HEK293 (cell line): ENCODE measurements around the gene NFS1.

Source experiments
- CTCF ChIA-PET: fragments of 350-600 bp; formaldehyde crosslinking; extraction: SDS; loops from one replicate; lab custom pipeline; 2021; ENCODE audit warnings: antibody characterized with exemption; lab: Yijun Ruan, JAX
- POLR2A ChIA-PET: fragments of 300-600 bp; formaldehyde crosslinking; extraction: SDS; loops from one replicate; lab custom pipeline; 2020; ENCODE audit warnings: antibody characterized with exemption, inconsistent platforms; lab: Yijun Ruan, JAX
- H3K27ac ChIP-seq: fragments of 200-500 bp; sonication (Bioruptor generic); 2 replicates; pipeline ENCODE4 v1.5.1; 2014; ENCODE audit warnings: low read depth, low read length, control low read depth, inconsistent platforms; ENCODE audit errors: extremely low read depth
- H3K36me3 ChIP-seq, 2 experiments: fragments of 200-500 bp in 1 of 2; sonication (Bioruptor generic) in 1 of 2; 1 replicate in 1 of 2; 2 replicates in 1 of 2; pipeline ENCODE4 v1.5.1; 2014 to 2017; ENCODE audit warnings: inconsistent platforms in 2 of 2, low read length in 2 of 2; ENCODE audit not compliant: control insufficient read depth in 2 of 2, insufficient read depth in 1 of 2
- H3K4me1 ChIP-seq: fragments of 200-500 bp; sonication (Bioruptor generic); 2 replicates; pipeline ENCODE4 v1.5.1; 2014; ENCODE audit warnings: mild to moderate bottlenecking, low read length, inconsistent platforms; ENCODE audit not compliant: control insufficient read depth, insufficient read depth
- H3K4me3 ChIP-seq: 2 replicates; pipeline ENCODE4 v1.5.1; 2011; ENCODE audit warnings: low read depth, mild to moderate bottlenecking, control low read depth, low read length, moderate library complexity
- H3K9me3 ChIP-seq: fragments of 200-500 bp; sonication (Bioruptor generic); 2 replicates; pipeline ENCODE4 v1.5.1; 2014; ENCODE audit warnings: low read depth, low read length, inconsistent platforms; ENCODE audit not compliant: control insufficient read depth, insufficient read depth
- AEBP2 ChIP-seq: fragments of 450-650 bp; formaldehyde crosslinking; IDR thresholded peaks from 2 replicates; pipeline ENCODE4 v1.5.1; 2016; ENCODE audit warnings: missing biosample characterization, missing genetic modification characterization, borderline replicate concordance
- HOXC10 ChIP-seq: sonication (generic); formaldehyde crosslinking; IDR thresholded peaks from 2 replicates; pipeline ENCODE4 v1.8.1; 2023; ENCODE audit warnings: mild to moderate bottlenecking, missing genetic modification reagents
- INSM2 ChIP-seq: fragments of 450-650 bp; formaldehyde crosslinking; IDR thresholded peaks from 2 replicates; pipeline ENCODE4 v1.5.1; 2016; ENCODE audit warnings: missing biosample characterization, missing genetic modification characterization
- OSR2 ChIP-seq: fragments of 450-650 bp; formaldehyde crosslinking; IDR thresholded peaks from 2 replicates; pipeline ENCODE4 v1.5.1; 2016; ENCODE audit warnings: missing biosample characterization, missing genetic modification characterization
- SP2 ChIP-seq: fragments of 450-650 bp; formaldehyde crosslinking; IDR thresholded peaks from 2 replicates; pipeline ENCODE4 v1.5.1; 2016; ENCODE audit warnings: missing biosample characterization, missing genetic modification characterization
- SP3 ChIP-seq: fragments of 450-650 bp; formaldehyde crosslinking; IDR thresholded peaks from 2 replicates; pipeline ENCODE4 v1.5.1; 2016; ENCODE audit warnings: missing biosample characterization, missing genetic modification characterization
- ZBTB8A ChIP-seq: fragments of 450-650 bp; formaldehyde crosslinking; IDR thresholded peaks from 2 replicates; pipeline ENCODE4 v1.5.1; 2016; ENCODE audit warnings: missing biosample characterization, missing genetic modification characterization
- ZNF350 ChIP-seq: fragments of 450-650 bp; formaldehyde crosslinking; IDR thresholded peaks from 2 replicates; pipeline ENCODE4 v1.5.0; 2017; ENCODE audit warnings: missing biosample characterization, mild to moderate bottlenecking, missing genetic modification characterization
- ZNF473 ChIP-seq: fragments of 450-650 bp; formaldehyde crosslinking; IDR thresholded peaks from 2 replicates; pipeline ENCODE4 v1.5.1; 2017; ENCODE audit warnings: missing biosample characterization, missing genetic modification characterization
- ZNF596 ChIP-seq: fragments of 450-650 bp; IDR thresholded peaks from 2 replicates; pipeline ENCODE4 v1.5.0; 2018; ENCODE audit warnings: missing biosample characterization, mild to moderate bottlenecking, missing genetic modification characterization, moderate library complexity
- ZNF626 ChIP-seq: fragments of 450-650 bp; sonication (Bioruptor Pico); formaldehyde crosslinking; IDR thresholded peaks from 2 replicates; pipeline ENCODE4 v1.5.1; 2018; ENCODE audit warnings: missing biosample characterization, missing genetic modification characterization, inconsistent platforms
- ZNF670 ChIP-seq: fragments of 450-650 bp; formaldehyde crosslinking; IDR thresholded peaks from 2 replicates; pipeline ENCODE4 v1.5.1; 2016; ENCODE audit warnings: missing biosample characterization, missing genetic modification characterization, low read depth
- TF ChIP-seq, protein P1 (sequence below): fragments of 450-650 bp; formaldehyde crosslinking; IDR thresholded peaks from 2 replicates; pipeline ENCODE4 v1.5.1; 2016; ENCODE audit warnings: missing biosample characterization, missing genetic modification characterization
- TF ChIP-seq, protein P2 (sequence below): fragments of 450-650 bp; formaldehyde crosslinking; IDR thresholded peaks from 2 replicates; pipeline ENCODE4 v1.5.1; 2017; ENCODE audit warnings: missing biosample characterization, missing genetic modification characterization
- TF ChIP-seq, protein P3 (sequence below): fragments of 450-650 bp; formaldehyde crosslinking; IDR thresholded peaks from 2 replicates; pipeline ENCODE4 v1.5.1; 2016; ENCODE audit warnings: missing biosample characterization, missing genetic modification characterization

The NFS1 gene

DNA sequence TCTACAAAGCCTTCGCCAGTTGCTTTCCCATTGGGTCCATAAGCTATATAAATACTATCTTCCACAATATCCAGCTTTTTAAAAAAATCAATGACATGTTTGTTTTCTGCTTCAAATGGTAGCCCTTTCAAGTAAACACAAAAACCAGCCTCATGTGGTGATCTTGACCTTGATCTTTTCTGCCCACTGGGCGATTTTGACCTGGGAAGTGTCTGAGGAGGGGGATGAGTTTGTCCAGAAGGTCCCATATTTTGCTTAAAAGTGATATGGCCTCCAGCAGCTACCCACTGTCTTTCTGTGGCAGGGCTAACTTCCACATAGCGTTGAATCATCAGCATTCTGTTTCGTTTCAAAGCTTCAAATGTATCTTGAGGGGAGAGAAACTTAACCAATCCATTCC is 45.3 kb downstream of the NFS1 start:
- Histone ChIP-seq H3K9me3 (no peaks in the 10 kb centered on the region), H3K27ac (no peak overlapping the region)
- TF ChIP-seq, protein P1, sequence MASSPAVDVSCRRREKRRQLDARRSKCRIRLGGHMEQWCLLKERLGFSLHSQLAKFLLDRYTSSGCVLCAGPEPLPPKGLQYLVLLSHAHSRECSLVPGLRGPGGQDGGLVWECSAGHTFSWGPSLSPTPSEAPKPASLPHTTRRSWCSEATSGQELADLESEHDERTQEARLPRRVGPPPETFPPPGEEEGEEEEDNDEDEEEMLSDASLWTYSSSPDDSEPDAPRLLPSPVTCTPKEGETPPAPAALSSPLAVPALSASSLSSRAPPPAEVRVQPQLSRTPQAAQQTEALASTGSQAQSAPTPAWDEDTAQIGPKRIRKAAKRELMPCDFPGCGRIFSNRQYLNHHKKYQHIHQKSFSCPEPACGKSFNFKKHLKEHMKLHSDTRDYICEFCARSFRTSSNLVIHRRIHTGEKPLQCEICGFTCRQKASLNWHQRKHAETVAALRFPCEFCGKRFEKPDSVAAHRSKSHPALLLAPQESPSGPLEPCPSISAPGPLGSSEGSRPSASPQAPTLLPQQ (tag by site-specific recombination): no peak
- TF ChIP-seq AEBP2 (tag by site-specific recombination): no peak
- no peak for TF ChIP-seq ZNF473
- TF ChIP-seq OSR2: no peak
- TF ChIP-seq SP3: no peak
- TF ChIP-seq ZNF670 (tag by site-specific recombination): no peak
- no peak for TF ChIP-seq ZNF626 (tag by site-specific recombination)
- no peak for TF ChIP-seq ZNF596
- TF ChIP-seq, all 188 proteins: peak for 0
- Histone ChIP-seq H3K4me1 (peaks cover 10% of the 10 kb centered on the region; the same call in 1 of the 2 replicates), H3K4me3 (no peak overlapping the region), H3K36me3 (peaks cover 4 to 55% of the 10 kb centered on the region in 2 experiments; a peak in 2 of 3 replicates)
- POLR2A ChIA-PET: no interaction called here
- CTCF ChIA-PET: no interaction called here

DNA sequence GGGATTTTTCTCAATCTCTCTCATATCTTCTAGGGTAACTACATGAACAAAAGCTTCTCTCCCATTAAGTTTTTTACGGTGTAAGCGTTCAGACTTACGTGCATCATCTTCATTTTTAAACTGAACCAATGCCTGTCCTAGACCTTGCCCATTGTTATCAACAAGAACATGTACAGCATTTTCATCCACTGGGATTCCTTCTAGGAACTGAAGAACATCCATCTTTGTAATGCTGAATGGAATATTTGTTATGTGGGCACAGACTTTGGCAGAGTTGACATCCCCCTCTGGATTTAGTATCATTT is 45.8 kb downstream of the NFS1 start:
- 0 out of 2 replicates have a peak, but pooled peaks cover 8% of the 10 kb centered on the region for H3K4me1 ChIP-seq
- no peak overlapping the region for H3K4me3 ChIP-seq
- ChIA-PET CTCF (no interaction called here), POLR2A (no interaction called here)
- TF ChIP-seq ZNF350: no peak
- no peak for TF ChIP-seq INSM2 (tag by site-specific recombination)
- no peak overlapping the region for H3K27ac ChIP-seq
- peaks cover 4 to 55% of the 10 kb centered on the region in 2 experiments; a peak in 2 of 3 replicates for H3K36me3 ChIP-seq
- H3K9me3 ChIP-seq: no peaks in the 10 kb centered on the region

- Histone ChIP-seq H3K9me3 (no peaks in the 10 kb centered on the region), H3K36me3 (peaks cover 4 to 55% of the 10 kb centered on the region in 2 experiments; a peak in 2 of 3 replicates), H3K4me3 (no peak overlapping the region)
- POLR2A ChIA-PET: interaction anchor here (1.3 kb wide), 1 partner anchor 11 kb away, joined by 9 read pairs; the partner anchor contains the start of genes CPNE1 and RBM12
- TF ChIP-seq SP2 (tag by site-specific recombination) (0 out of 2 replicates have a peak, but pooled peaks have one; percentile 11), HOXC10 (CRISPR knock-in tag) (no peak)
- TF ChIP-seq, all 188 proteins: peak for 1
- CTCF ChIA-PET: interaction anchor here (0.7 kb wide), 1 partner anchor 238 kb away, joined by 3 read pairs; no protein-coding TSS in a partner anchor
- 0 out of 2 replicates have a peak, but pooled peaks cover 8% of the 10 kb centered on the region for H3K4me1 ChIP-seq
- H3K27ac ChIP-seq: no peak overlapping the region
Measured at GRCh38 chr20:35652641-35653429, 46.3 kb downstream of the NFS1 start.

DNA sequence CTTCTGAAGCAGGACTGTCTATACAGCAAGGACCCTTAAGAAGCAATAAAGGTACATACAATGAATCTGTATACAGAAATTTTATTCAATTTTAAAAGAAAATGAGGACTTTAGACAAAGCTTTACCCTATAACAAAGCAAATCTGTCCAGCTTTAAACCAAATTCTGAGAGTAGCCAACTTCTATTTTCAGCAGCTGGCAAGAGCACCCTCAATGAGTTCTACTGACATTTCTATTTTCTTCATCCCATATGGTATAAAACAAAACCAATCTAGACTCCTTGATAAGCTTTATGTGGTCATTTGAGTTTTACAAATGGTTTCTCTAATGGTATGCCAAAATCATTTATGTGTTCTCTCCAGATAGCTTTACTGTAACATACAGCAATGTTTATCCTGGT is 47.2 kb downstream of the NFS1 start:
- ChIA-PET CTCF (interaction anchor here (0.7 kb wide), 1 partner anchor 239 kb away, joined by 3 read pairs; no protein-coding TSS in a partner anchor), POLR2A (interaction anchor here (1.3 kb wide), 1 partner anchor 12 kb away, joined by 9 read pairs; the partner anchor contains the start of genes CPNE1 and RBM12)
- peaks cover 4 to 50% of the 10 kb centered on the region in 2 experiments; a peak in 2 of 3 replicates for H3K36me3 ChIP-seq

More for the DNA sequence above, 47.2 kb downstream of the NFS1 start:
- 0 out of 2 replicates have a peak, but pooled peaks cover 4% of the 10 kb centered on the region for H3K4me1 ChIP-seq
- no peaks in the 10 kb centered on the region for H3K9me3 ChIP-seq
- no peak for TF ChIP-seq ZBTB8A (tag by site-specific recombination)
- TF ChIP-seq, protein P2, sequence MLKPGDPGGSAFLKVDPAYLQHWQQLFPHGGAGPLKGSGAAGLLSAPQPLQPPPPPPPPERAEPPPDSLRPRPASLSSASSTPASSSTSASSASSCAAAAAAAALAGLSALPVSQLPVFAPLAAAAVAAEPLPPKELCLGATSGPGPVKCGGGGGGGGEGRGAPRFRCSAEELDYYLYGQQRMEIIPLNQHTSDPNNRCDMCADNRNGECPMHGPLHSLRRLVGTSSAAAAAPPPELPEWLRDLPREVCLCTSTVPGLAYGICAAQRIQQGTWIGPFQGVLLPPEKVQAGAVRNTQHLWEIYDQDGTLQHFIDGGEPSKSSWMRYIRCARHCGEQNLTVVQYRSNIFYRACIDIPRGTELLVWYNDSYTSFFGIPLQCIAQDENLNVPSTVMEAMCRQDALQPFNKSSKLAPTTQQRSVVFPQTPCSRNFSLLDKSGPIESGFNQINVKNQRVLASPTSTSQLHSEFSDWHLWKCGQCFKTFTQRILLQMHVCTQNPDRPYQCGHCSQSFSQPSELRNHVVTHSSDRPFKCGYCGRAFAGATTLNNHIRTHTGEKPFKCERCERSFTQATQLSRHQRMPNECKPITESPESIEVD (tag by site-specific recombination): peak; percentile 17; the same call in 1 of the 2 replicates
- TF ChIP-seq, protein P3, sequence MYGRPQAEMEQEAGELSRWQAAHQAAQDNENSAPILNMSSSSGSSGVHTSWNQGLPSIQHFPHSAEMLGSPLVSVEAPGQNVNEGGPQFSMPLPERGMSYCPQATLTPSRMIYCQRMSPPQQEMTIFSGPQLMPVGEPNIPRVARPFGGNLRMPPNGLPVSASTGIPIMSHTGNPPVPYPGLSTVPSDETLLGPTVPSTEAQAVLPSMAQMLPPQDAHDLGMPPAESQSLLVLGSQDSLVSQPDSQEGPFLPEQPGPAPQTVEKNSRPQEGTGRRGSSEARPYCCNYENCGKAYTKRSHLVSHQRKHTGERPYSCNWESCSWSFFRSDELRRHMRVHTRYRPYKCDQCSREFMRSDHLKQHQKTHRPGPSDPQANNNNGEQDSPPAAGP (tag by site-specific recombination): no peak
- TF ChIP-seq, all 188 proteins: peak for 1
- no peak overlapping the region for H3K4me3 ChIP-seq
- no peak overlapping the region for H3K27ac ChIP-seq
